Adrenal gland (tissue), 5 donors: ENCODE measurements around the gene SCLY.

ENCODE experiments used
- CTCF ChIP-seq, 6 experiments: fragments of 450-650 bp in 4 of 6; fragments of 200-600 bp in 2 of 6; sonication (generic) in 1 of 6; IDR thresholded peaks; 1 replicate in 5 of 6; 2 replicates in 1 of 6; pipeline versions ENCODE4 v1.5.1 to v1.8.0; 2016 to 2021; ENCODE audit warnings: antibody characterized with exemption in 6 of 6, mild to moderate bottlenecking in 2 of 6, moderate library complexity in 1 of 6
- POLR2A ChIP-seq, 2 donors: fragments of 450-650 bp; IDR thresholded peaks; one replicate each; pipeline ENCODE4 v1.6.1; 2017; ENCODE audit warnings: antibody characterized with exemption in 2 of 2, mild to moderate bottlenecking in 2 of 2, moderate library complexity in 1 of 2
- donor health status: DM: no; HTN: no; CAD: no.

DNA sequence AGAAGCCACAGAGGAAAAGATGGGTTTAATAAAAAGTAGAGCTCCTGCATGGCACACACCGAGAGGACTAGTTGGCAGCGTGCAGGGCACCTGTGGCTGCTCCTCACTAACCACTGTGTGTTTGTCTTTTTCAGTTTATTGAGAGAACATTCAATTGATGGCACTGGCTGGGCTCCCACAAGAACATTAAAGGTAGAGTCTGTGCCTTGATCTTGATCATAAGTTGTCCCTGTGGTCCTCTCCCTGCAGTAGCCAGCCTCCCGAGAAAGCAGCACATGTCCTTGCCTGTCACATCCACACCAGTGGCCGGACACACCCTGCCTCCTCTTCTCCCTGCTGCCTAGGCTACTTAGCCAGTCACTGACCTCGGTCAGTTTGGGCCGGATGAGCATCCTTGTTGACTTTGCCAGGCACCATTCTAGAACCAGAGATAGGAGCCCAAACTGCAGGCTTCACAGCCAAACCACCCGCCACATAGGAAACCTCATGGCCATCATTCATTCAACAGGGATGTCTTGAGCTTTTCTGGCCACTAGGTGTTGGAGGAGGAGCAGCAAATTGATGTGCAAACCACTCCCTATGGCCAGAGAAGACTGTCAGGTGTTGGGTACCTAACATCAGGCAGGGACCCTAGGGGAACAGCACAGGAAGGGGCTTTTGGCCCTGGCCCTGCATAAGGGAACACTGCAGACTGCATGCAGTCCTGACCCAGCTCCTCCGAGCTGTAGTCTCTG is 30.2 kb upstream of the SCLY start:
- TF ChIP-seq CTCF (IDR thresholded peaks at IDR 0.05): no peak
- no peak for TF ChIP-seq POLR2A (IDR thresholded peaks at IDR 0.05)
